IMR-90 (cell line): ENCODE results near the gene SHISA6. TPM values are rescaled to one million over a fixed set of nuclear protein-coding genes. Genes with fewer than 3 reads are reported as not detected.

Experiments used
- ATAC-seq: fragments of 200-7000 bp; cut with Tn5 transposase; 2 replicates; pipeline ENCODE4 v1.9.1; 2020; ENCODE audit warnings: low read depth, mild to moderate bottlenecking, moderate library complexity
- BruUV-seq: library from RNA; stranded (reverse); fragments of 400-500 nt; replicated peaks from 2 replicates; lab custom pipeline; 2021; lab: Mats Ljungman, UMichigan
- CTCF ChIA-PET: fragments of 300-600 bp; formaldehyde crosslinking; extraction: SDS; loops from one replicate; lab custom pipeline; 2021; ENCODE audit warnings: antibody characterized with exemption; lab: Yijun Ruan, JAX
- POLR2A ChIA-PET: fragments of 300-600 bp; sonication (Branson Sonifier 250); formaldehyde crosslinking; loops from one replicate; lab custom pipeline; 2022; ENCODE audit warnings: antibody characterized with exemption; ENCODE audit not compliant: unreplicated experiment; lab: Charles Lee
- DNase-seq: peaks from one replicate; pipeline ENCODE4 v3.0.0; 2013
- H2AFZ ChIP-seq: replicated peaks from 2 replicates; pipeline ENCODE3; 2013; ENCODE audit warnings: low read length, mild to moderate bottlenecking; ENCODE audit not compliant: poor library complexity
- H2AK5ac ChIP-seq: 2 replicates; pipeline ENCODE4 v1.6.1; 2013; ENCODE audit warnings: low read depth, low read length, inconsistent platforms
- H2AK9ac ChIP-seq: replicated peaks from 2 replicates; pipeline ENCODE3; 2013; ENCODE audit warnings: mild to moderate bottlenecking, low read depth, low read length, moderate library complexity; ENCODE audit not compliant: poor library complexity
- H2BK120ac ChIP-seq: 2 replicates; pipeline ENCODE4 v1.6.1; 2013; ENCODE audit warnings: low read depth, low read length, inconsistent platforms
- H2BK15ac ChIP-seq: 3 replicates; pipeline ENCODE4 v1.6.1; 2013; ENCODE audit warnings: low read depth, low read length, inconsistent platforms
- H2BK20ac ChIP-seq: 2 replicates; pipeline ENCODE4 v1.6.1; 2013; ENCODE audit warnings: low read depth, mild to moderate bottlenecking, inconsistent platforms, low read length, moderate library complexity
- H2BK5ac ChIP-seq: 2 replicates; pipeline ENCODE4 v1.6.1; 2013; ENCODE audit warnings: mild to moderate bottlenecking, low read depth, low read length, inconsistent platforms; ENCODE audit not compliant: poor library complexity, severe bottlenecking
- H3K14ac ChIP-seq: replicated peaks from 2 replicates; pipeline ENCODE4 v1.6.1; 2013; ENCODE audit warnings: low read depth, low read length, inconsistent platforms
- H3K18ac ChIP-seq: 2 replicates; pipeline ENCODE4 v1.6.1; 2013; ENCODE audit warnings: low read depth, low read length, control low read depth
- H3K23ac ChIP-seq: 2 replicates; pipeline ENCODE4 v1.6.1; 2013; ENCODE audit warnings: low read depth, low read length, inconsistent platforms
- H3K27ac ChIP-seq: 2 replicates; pipeline ENCODE4 v1.5.1; 2013; ENCODE audit warnings: mild to moderate bottlenecking, control low read depth, low read length; ENCODE audit not compliant: insufficient read depth
- H3K27me3 ChIP-seq: 2 replicates; pipeline ENCODE4 v1.6.1; 2013; ENCODE audit warnings: low read length; ENCODE audit not compliant: control insufficient read depth, insufficient read depth
- H3K36me3 ChIP-seq: 2 replicates; pipeline ENCODE4 v1.6.1; 2013; ENCODE audit warnings: low read length, mixed read lengths; ENCODE audit not compliant: control insufficient read depth, insufficient read depth
- H3K4ac ChIP-seq: 2 replicates; pipeline ENCODE4 v1.6.1; 2013; ENCODE audit warnings: low read depth, low read length, inconsistent platforms
- H3K4me1 ChIP-seq: 2 replicates; pipeline ENCODE4 v1.6.1; 2013; ENCODE audit warnings: low read length, mixed read lengths; ENCODE audit not compliant: control insufficient read depth, insufficient read depth
- H3K4me2 ChIP-seq: 2 replicates; pipeline ENCODE4 v1.6.1; 2013; ENCODE audit warnings: low read depth, mild to moderate bottlenecking, control low read depth, low read length, moderate library complexity
- H3K4me3 ChIP-seq: 2 replicates; pipeline ENCODE4 v1.5.1; 2013; ENCODE audit warnings: low read depth, mild to moderate bottlenecking, control low read depth, low read length, moderate library complexity; ENCODE audit not compliant: insufficient read depth
- H3K56ac ChIP-seq: 2 replicates; pipeline ENCODE4 v1.6.1; 2013; ENCODE audit warnings: low read length, inconsistent platforms; ENCODE audit not compliant: insufficient read depth; ENCODE audit errors: extremely low read depth
- H3K79me1 ChIP-seq, 2 experiments: 2 replicates each; pipeline ENCODE4 v1.6.1; 2013; ENCODE audit warnings: low read length in 2 of 2, inconsistent platforms in 1 of 2, low read depth in 1 of 2
- H3K9ac ChIP-seq: 2 replicates; pipeline ENCODE4 v1.6.1; 2013; ENCODE audit warnings: low read depth, low read length, control low read depth
- H3K9me1 ChIP-seq: 2 replicates; pipeline ENCODE4 v1.6.1; 2013; ENCODE audit warnings: low read length, inconsistent platforms; ENCODE audit not compliant: insufficient read depth
- H3K9me3 ChIP-seq: 2 replicates; pipeline ENCODE4 v1.6.1; 2013; ENCODE audit warnings: low read length; ENCODE audit not compliant: control insufficient read depth, insufficient read depth
- H4K20me1 ChIP-seq: 2 replicates; pipeline ENCODE4 v1.6.1; 2013; ENCODE audit warnings: low read length, inconsistent platforms; ENCODE audit not compliant: insufficient read depth
- H4K5ac ChIP-seq: 2 replicates; pipeline ENCODE4 v1.6.1; 2013; ENCODE audit warnings: mild to moderate bottlenecking, low read depth, low read length, control low read depth
- H4K8ac ChIP-seq, 2 experiments: 2 replicates each; pipeline ENCODE4 v1.6.1; 2013; ENCODE audit warnings: low read depth in 2 of 2, low read length in 2 of 2, control low read depth in 1 of 2, inconsistent platforms in 1 of 2
- H4K91ac ChIP-seq: 2 replicates; pipeline ENCODE4 v1.6.1; 2013; ENCODE audit warnings: low read depth, low read length, inconsistent platforms; ENCODE audit not compliant: insufficient read depth
- RAD21 ChIP-seq: IDR thresholded peaks from 2 replicates; pipeline ENCODE4 v1.6.1; 2012; ENCODE audit warnings: low read length, improper control_type of control experiment
- WGBS, 2 experiments: methylation state at CpG; one replicate each; pipeline versions ENCODE4 v1.1.5 to v1.1.7; 2013; ENCODE audit warnings: missing lambda C conversion rate in 2 of 2; ENCODE audit not compliant: insufficient read length in 1 of 2; ENCODE audit errors: extremely low coverage in 2 of 2; 5-methylcytosine and 5-hydroxymethylcytosine counted together
- dilution Hi-C: fragments of 300-500 bp; cut with HindIII; formaldehyde crosslinking; loops from one replicate; pipeline ENCODE4 v1.14.3; 2018; ENCODE audit warnings: low sequenced_read_pairs; ENCODE audit not compliant: unreplicated experiment
- in situ Hi-C: fragments of 300-500 bp; cut with MboI; formaldehyde crosslinking; loops from 3 replicates; pipeline ENCODE4 v1.14.3; 2019; ENCODE audit warnings: low sequenced_read_pairs, inconsistent platforms, mixed read lengths
- intact Hi-C: fragments of 100-400 bp; cut with micrococcal nuclease; formaldehyde crosslinking; loops from 2 replicates; pipeline ENCODE4 v1.10.0; 2022
- polyA plus RNA-seq, 3 experiments: library from polyadenylated mRNA; depleted of rRNA; stranded (reverse); fragments of >200 nt; gene quantifications; 2 replicates each; pipeline ENCODE4 v1.2.3, GENCODE V29; 2012; ENCODE audit warnings: low replicate concordance in 1 of 3
- total RNA-seq: library from RNA; depleted of rRNA; stranded (reverse); fragments of >200 nt; gene quantifications from 2 replicates; pipeline ENCODE4 v1.2.3, GENCODE V29; 2012

SHISA6 gene
- total and polyA plus RNA-seq, 2 of the 4 experiments (the other 2 are of a cell fraction), result not detected

- CTCF ChIA-PET, result no interaction called here
Measured at GRCh38 chr17:11334493-11334892, 93.5 kb downstream of the SHISA6 start.

More at GRCh38 chr17:11334493-11334892, 93.5 kb downstream of the SHISA6 start:
- intact Hi-C loops, result no loop called here
- no TSS peak for BruUV-seq
- no peak for TF ChIP-seq RAD21
- Histone ChIP-seq H3K36me3 (no peaks in the 10 kb centered on the region), H3K79me1 (no peaks in the 10 kb centered on the region), H2AFZ (no peak overlapping the region), H3K4me1 (no peaks in the 10 kb centered on the region), H3K9me3 (peaks cover 43% of the 10 kb centered on the region), H3K9me1 (no peaks in the 10 kb centered on the region), H2BK15ac (no peak overlapping the region), H2BK120ac (no peak overlapping the region), H4K20me1 (no peaks in the 10 kb centered on the region), H3K4me3 (no peak overlapping the region), H2AK5ac (no peak overlapping the region), H2BK5ac (no peak overlapping the region), H3K23ac (no peak overlapping the region), H2AK9ac (no peak overlapping the region), H3K14ac (no peak overlapping the region), H3K18ac (no peak overlapping the region), H3K9ac (no peak overlapping the region), H4K5ac (no peak overlapping the region), H3K4me2 (no peak overlapping the region), H3K56ac (no peak overlapping the region), H2BK20ac (no peak overlapping the region), H3K27ac (no peak overlapping the region), H3K4ac (no peak overlapping the region), H4K8ac (no peak overlapping the region), H3K27me3 (no peaks in the 10 kb centered on the region), H4K91ac (no peak overlapping the region)
- DNase-seq (no peak), ATAC-seq (no peak)
- 40% methylated on average over 1 of the region's 4 CpGs; no CpG with 5 or more reads in 1 of the 2 experiments for WGBS, 2 experiments
- POLR2A ChIA-PET, result no interaction called here
- in situ Hi-C loops, result no loop called here
- dilution Hi-C loops, result no loop called here
